ENCODE results near the gene PRKCE. TPM values are rescaled to one million over a fixed set of nuclear protein-coding genes. Genes with fewer than 3 reads are reported as not detected.

The PRKCE gene
- total and polyA plus RNA-seq, 2 donors (not counting 3 experiments of a cell fraction or from before 2014, with no cell fraction given), result 27.9 to 33.9 TPM

GRCh38 chr2:45975752-45976517 lies 324.5 kb downstream of the PRKCE start:
- H3K9ac ChIP-seq (replicated peaks; ENCODE audit: extremely low read depth, insufficient read depth, low read length), result no peak overlapping the region
- H3K36me3 ChIP-seq (ENCODE audit: control insufficient read depth in 2 of 2, extremely low read depth in 1 of 2, insufficient read depth in 2 of 2, low read length in 2 of 2), result no peaks in the 10 kb centered on the region
- no peaks in the 10 kb centered on the region for H3K9me3 ChIP-seq (replicated peaks; ENCODE audit: control insufficient read depth, insufficient read depth, low read length)
- H4K20me1 ChIP-seq (replicated peaks; ENCODE audit: control insufficient read depth, extremely low read depth, insufficient read depth, low read length), result no peaks in the 10 kb centered on the region
- H2AFZ ChIP-seq (ENCODE audit: low read depth, low read length), result no peak overlapping the region
- DNase-seq (ENCODE audit: low read depth, low spot score) (no peak), FAIRE-seq (no peak)
- H3K4me1 ChIP-seq (ENCODE audit: control insufficient read depth, extremely low read depth, insufficient read depth, low read length), result no peaks in the 10 kb centered on the region
- H3K4me3 ChIP-seq (replicated peaks in 1 of 3; ENCODE audit: insufficient read depth in 1 of 3, low read depth in 1 of 3, low read length in 3 of 3), result no peak overlapping the region
- dilution Hi-C loops (cut with MboI; ENCODE audit: extremely low pct_ligation_motif_present, low sequenced_read_pairs) (no loop called here), intact Hi-C loops (cut with micrococcal nuclease) (no loop called here)
- no peaks in the 10 kb centered on the region for H3K27me3 ChIP-seq (ENCODE audit: control insufficient read depth in 2 of 2, insufficient read depth in 2 of 2, low read length in 2 of 2)
- POLR2A ChIA-PET, result no interaction called here
- no peak overlapping the region for H3K27ac ChIP-seq (ENCODE audit: insufficient read depth, low read depth, low read length)
- no peaks in the 10 kb centered on the region for H3K9me1 ChIP-seq (replicated peaks; ENCODE audit: control insufficient read depth, extremely low read depth, insufficient read depth, low read length)
- BruUV-seq (replicated peaks), result no TSS peak
- CTCF ChIA-PET, result interaction anchor here (1.4 to 1.7 kb wide), 2 partner anchors 13 to 17 kb away, joined by 3 to 7 read pairs; no protein-coding TSS in a partner anchor
- H3K79me2 ChIP-seq (ENCODE audit: control insufficient read depth, insufficient read depth, low read length), result no peaks in the 10 kb centered on the region
- TF ChIP-seq JUN (IDR thresholded peaks at IDR 0.05; ENCODE audit: borderline replicate concordance, insufficient read depth, insufficient read length, low read depth) (no peak), MYC (IDR thresholded peaks at IDR 0.05; ENCODE audit: low read depth, low read length) (no peak), CTCF (IDR thresholded peaks at IDR 0.05; ENCODE audit: extremely low read depth in 1 of 2, insufficient read depth in 1 of 2, low read depth in 1 of 2, low read length in 2 of 2) (no peak)
- H3K4me2 ChIP-seq (ENCODE audit: insufficient read depth, low read length), result no peak overlapping the region

- Histone ChIP-seq H3K79me2 (ENCODE audit: control insufficient read depth, insufficient read depth, low read length) (no peaks in the 10 kb centered on the region), H3K36me3 (ENCODE audit: control insufficient read depth in 2 of 2, extremely low read depth in 1 of 2, insufficient read depth in 2 of 2, low read length in 2 of 2) (no peaks in the 10 kb centered on the region), H3K4me2 (ENCODE audit: insufficient read depth, low read length) (no peak overlapping the region), H2AFZ (ENCODE audit: low read depth, low read length) (no peak overlapping the region), H3K27me3 (ENCODE audit: control insufficient read depth in 2 of 2, insufficient read depth in 2 of 2, low read length in 2 of 2) (no peaks in the 10 kb centered on the region), H3K27ac (ENCODE audit: insufficient read depth, low read depth, low read length) (no peak overlapping the region), H3K4me3 (replicated peaks in 1 of 3; ENCODE audit: insufficient read depth in 1 of 3, low read depth in 1 of 3, low read length in 3 of 3) (no peak overlapping the region), H3K9me1 (replicated peaks; ENCODE audit: control insufficient read depth, extremely low read depth, insufficient read depth, low read length) (no peaks in the 10 kb centered on the region), H4K20me1 (replicated peaks; ENCODE audit: control insufficient read depth, extremely low read depth, insufficient read depth, low read length) (no peaks in the 10 kb centered on the region), H3K4me1 (ENCODE audit: control insufficient read depth, extremely low read depth, insufficient read depth, low read length) (no peaks in the 10 kb centered on the region), H3K9me3 (replicated peaks; ENCODE audit: control insufficient read depth, insufficient read depth, low read length) (no peaks in the 10 kb centered on the region), H3K9ac (replicated peaks; ENCODE audit: extremely low read depth, insufficient read depth, low read length) (no peak overlapping the region)
- no peak for TF ChIP-seq POLR2AphosphoS5 (IDR thresholded peaks at IDR 0.05; ENCODE audit: insufficient read depth, low read depth, low read length)
- no peak for TF ChIP-seq FOS (IDR thresholded peaks at IDR 0.05; ENCODE audit: borderline replicate concordance, insufficient read depth, low read length)
- no peak for TF ChIP-seq CTCF (IDR thresholded peaks at IDR 0.05; ENCODE audit: extremely low read depth in 1 of 2, insufficient read depth in 1 of 2, low read depth in 1 of 2, low read length in 2 of 2)
- no peak for TF ChIP-seq MYC (IDR thresholded peaks at IDR 0.05; ENCODE audit: low read depth, low read length)
- no peak for TF ChIP-seq EZH2 (IDR thresholded peaks at IDR 0.05; ENCODE audit: borderline replicate concordance, low read depth, low read length, severe bottlenecking)
- ChIA-PET POLR2A (no interaction called here), CTCF (no interaction called here)
- no peak for FAIRE-seq
- dilution Hi-C loops (cut with MboI; ENCODE audit: extremely low pct_ligation_motif_present, low sequenced_read_pairs), result no loop called here
- no TSS peak for BruUV-seq (replicated peaks)
- DNase-seq (ENCODE audit: low read depth, low spot score), result no peak
- intact Hi-C loops (cut with micrococcal nuclease), result no loop called here
Measured at GRCh38 chr2:45978302-45978859, 326.9 kb downstream of the PRKCE start.
